Measurements from ENCODE around the gene C1GALT1C1L. TPM values are rescaled to one million over a fixed set of nuclear protein-coding genes. Genes with fewer than 3 reads are reported as not detected.
A peak's percentile ranks its signal among the peaks of the same experiment; 100 is the strongest.
"Not testable (repeated sequence)": the region's sequence is repeated elsewhere in the genome, so short reads cannot be mapped to it uniquely, and the experiment has no call there.

The C1GALT1C1L gene
- total RNA-seq, 1 donor from 2014 or later = 1.1 TPM

GRCh38 chr2:43692428-43692994 lies 16.3 kb upstream of the C1GALT1C1L start:
- TF ChIP-seq, protein P1, sequence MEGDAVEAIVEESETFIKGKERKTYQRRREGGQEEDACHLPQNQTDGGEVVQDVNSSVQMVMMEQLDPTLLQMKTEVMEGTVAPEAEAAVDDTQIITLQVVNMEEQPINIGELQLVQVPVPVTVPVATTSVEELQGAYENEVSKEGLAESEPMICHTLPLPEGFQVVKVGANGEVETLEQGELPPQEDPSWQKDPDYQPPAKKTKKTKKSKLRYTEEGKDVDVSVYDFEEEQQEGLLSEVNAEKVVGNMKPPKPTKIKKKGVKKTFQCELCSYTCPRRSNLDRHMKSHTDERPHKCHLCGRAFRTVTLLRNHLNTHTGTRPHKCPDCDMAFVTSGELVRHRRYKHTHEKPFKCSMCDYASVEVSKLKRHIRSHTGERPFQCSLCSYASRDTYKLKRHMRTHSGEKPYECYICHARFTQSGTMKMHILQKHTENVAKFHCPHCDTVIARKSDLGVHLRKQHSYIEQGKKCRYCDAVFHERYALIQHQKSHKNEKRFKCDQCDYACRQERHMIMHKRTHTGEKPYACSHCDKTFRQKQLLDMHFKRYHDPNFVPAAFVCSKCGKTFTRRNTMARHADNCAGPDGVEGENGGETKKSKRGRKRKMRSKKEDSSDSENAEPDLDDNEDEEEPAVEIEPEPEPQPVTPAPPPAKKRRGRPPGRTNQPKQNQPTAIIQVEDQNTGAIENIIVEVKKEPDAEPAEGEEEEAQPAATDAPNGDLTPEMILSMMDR (conservative IDR thresholded peaks at IDR 0.05; ENCODE audit: low read depth, low read length) = no peak
- DNase-seq (ENCODE audit: low read depth) = no peak
- H3K4me3 ChIP-seq (ENCODE audit: low read depth, low read length) = no peak overlapping the region

DNA sequence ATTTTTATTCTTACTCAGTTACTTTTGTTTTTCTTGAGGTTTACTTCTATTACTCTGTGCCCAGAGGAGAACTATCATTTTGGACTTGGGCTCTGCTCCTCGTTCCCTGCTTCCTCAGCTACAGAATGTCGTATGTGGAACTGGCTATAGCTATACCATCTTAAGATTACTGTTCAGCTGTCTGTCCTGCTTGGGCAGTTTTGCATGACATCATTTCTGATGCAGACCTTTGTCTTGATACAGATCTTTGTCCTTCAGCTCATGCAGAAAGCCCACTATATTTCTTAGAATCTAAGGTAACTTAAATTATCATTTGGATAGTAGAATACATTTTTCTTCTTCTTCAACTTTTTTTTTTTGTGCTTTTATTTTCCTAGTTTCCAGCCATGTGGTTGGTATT lies 13.8 kb upstream of the C1GALT1C1L start:
- DNase-seq (ENCODE audit: low read depth) = no peak

GRCh38 chr2:43685357-43685756 lies 9.1 kb upstream of the C1GALT1C1L start:
- no peak overlapping the region for H3K4me3 ChIP-seq (ENCODE audit: low read depth, low read length)
- no peak for DNase-seq (ENCODE audit: low read depth)
- TF ChIP-seq, protein P1 (conservative IDR thresholded peaks at IDR 0.05; ENCODE audit: low read depth, low read length) = no peak

More for the DNA sequence above, 13.8 kb upstream of the C1GALT1C1L start:
- H3K4me3 ChIP-seq (ENCODE audit: low read depth, low read length) = no peak overlapping the region
- TF ChIP-seq, protein P1 (conservative IDR thresholded peaks at IDR 0.05; ENCODE audit: low read depth, low read length) = no peak

DNA sequence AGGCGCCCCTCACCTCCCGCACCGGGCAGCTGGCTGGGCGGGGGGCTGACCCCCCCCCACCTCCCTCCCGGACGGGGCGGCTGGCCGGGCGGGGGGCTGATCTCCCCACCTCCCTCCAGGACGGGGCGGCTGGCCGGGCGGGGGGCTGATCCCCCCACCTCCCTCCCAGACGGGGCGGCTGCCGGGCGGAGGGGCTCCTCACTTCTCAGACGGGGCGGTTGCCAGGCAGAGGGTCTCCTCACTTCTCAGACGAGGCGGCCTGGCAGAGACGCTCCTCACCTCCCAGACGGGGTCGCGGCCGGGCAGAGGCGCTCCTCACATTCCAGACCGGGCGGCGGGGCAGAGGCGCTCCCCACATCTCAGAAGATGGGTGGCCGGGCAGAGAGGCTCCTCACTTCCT lies 1.6 kb upstream of the C1GALT1C1L start:
- not testable (repeated sequence) for H3K4me3 ChIP-seq (ENCODE audit: low read depth, low read length); DNase-seq (ENCODE audit: low read depth)

- TF ChIP-seq, protein P1 (conservative IDR thresholded peaks at IDR 0.05; ENCODE audit: low read depth, low read length) = no peak
These were observed 445 bp downstream of the C1GALT1C1L start for GRCh38 chr2:43675646-43676321.

DNA sequence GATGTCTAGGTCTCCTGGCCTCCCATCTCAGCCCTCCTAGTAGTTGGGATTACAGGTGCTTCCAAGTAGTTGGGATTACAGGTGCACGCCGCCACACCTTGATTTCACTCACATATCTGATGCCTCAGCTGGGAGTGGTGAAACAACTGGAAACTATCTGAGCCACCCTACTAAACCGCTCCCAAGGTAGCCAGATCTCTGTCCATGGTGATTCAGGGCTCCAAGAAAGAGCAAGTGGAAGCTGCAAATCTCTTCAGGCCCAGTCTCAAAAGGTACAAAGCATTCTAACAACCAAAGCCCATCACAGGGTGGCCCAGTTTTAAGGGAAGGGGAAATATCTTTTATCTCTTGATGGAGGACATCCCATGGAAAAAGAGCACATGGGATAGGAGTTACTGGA lies 19.0 kb downstream of the C1GALT1C1L start:
- H3K4me3 ChIP-seq (ENCODE audit: low read depth, low read length) = no peak overlapping the region
- TF ChIP-seq, protein P1 (conservative IDR thresholded peaks at IDR 0.05; ENCODE audit: low read depth, low read length) = no peak
- no peak for DNase-seq (ENCODE audit: low read depth)

More at GRCh38 chr2:43675646-43676321, 445 bp downstream of the C1GALT1C1L start:
- peak overlapping the region; percentile 59 for H3K4me3 ChIP-seq (ENCODE audit: low read depth, low read length)
- no peak for DNase-seq (ENCODE audit: low read depth)

- no peak for DNase-seq (ENCODE audit: low read depth)
- H3K4me3 ChIP-seq (ENCODE audit: low read depth, low read length) = no peak overlapping the region
- TF ChIP-seq, protein P1 (conservative IDR thresholded peaks at IDR 0.05; ENCODE audit: low read depth, low read length) = no peak
These were observed 22.7 kb downstream of the C1GALT1C1L start for GRCh38 chr2:43653506-43653905.
